HG03064 (cell line): ENCODE data around the gene CHST3.

ENCODE experiments used
- ATAC-seq: cut with Tn5 transposase; IDR thresholded peaks from one replicate; pipeline ENCODE4 v1.9.1; 2021; ENCODE audit warnings: low read depth; ENCODE audit not compliant: unreplicated experiment

Gene CHST3

DNA sequence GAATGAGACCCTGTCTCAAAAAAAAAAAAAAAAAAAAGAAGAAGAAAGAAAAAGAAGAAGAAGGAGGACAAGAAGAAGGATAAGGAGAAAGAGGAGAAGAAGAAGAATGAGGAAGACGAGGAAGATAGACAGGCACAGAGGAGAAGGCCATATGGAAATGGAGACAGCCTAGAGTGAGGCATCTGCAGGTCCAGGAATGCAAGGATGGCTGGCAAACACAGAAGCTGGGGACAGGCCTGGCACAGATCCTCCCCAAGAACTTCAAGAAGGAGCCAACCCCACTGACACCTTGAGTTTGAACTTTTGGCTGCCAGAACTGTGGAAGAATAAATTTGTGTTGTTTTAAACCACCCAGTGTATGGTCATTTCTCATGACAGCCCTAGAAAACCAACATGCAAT is 85.3 kb downstream of the CHST3 start:
- ATAC-seq: no peak

GRCh38 chr10:72049969-72050781 is 86.0 kb downstream of the CHST3 start:
- no peak for ATAC-seq

GRCh38 chr10:72050873-72051272 is 86.7 kb downstream of the CHST3 start:
- ATAC-seq: no peak

- no peak for ATAC-seq
Measured at GRCh38 chr10:72053690-72054089, 89.5 kb downstream of the CHST3 start.

GRCh38 chr10:72056113-72056512 is 91.9 kb downstream of the CHST3 start:
- ATAC-seq: no peak

DNA sequence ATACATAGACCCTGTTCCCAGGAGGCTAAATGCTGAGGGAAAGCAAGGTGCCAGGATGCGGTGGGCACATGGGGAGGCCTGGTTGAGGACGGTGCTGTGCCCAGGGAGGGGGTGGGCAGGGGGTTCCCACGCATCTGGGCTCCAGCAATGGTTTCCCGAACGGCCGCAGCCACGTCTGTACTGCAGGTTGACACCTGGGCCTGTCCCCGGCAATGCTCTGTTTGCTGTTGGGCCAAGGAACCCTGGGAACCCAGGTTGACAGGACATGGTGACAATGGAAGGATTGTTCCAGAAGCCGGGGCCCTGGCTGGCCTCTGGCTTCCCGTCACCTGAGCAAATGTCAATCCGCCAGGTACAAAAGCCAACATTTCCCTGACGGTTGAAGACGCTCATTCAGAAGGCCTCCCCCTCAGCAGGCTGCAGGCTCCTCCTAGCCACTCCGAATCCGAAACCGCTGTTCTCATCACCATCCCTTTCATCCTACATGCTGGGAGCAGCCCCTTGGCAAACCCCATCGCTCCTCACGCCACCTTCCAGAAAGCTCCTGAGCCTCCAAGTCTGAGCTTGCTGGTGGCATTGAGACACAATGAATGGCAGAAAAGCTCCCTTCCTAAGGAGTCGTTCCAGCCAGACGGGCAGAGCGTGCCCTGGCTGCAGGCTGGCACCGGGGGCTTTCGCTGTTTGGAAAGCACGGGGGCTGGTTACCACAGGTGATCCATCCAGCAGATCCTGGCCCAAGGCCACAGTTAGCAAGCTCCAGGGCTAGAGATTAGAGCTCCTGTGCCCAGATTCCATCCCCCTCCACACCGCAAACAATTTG is 92.9 kb downstream of the CHST3 start:
- no peak for ATAC-seq

DNA sequence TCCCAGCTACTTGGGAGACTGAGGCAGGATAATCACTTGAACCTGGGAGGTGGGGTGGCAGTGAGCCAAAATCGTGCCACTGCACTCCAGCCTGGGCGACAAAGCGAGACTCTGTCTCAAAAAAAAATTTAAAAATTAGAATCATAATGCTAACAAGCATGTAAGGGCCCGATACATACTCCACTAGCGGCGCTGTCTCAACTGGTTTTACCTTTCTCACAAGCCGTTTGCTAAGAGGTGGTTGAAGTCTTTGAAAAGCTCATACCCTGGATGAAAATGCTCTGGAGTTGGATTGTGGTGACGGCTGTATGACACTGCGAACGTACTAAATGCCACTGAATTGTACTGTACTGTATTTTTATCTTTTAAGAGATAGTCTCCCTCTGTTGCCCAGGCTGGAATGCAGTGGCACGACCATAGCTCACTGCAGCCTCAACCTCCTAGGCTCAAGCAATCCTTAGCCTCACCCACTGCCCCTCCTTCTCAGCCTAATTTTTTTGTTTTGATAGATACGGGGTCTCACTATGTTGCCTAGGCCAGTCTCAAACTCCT is 94.2 kb downstream of the CHST3 start:
- no peak for ATAC-seq

DNA sequence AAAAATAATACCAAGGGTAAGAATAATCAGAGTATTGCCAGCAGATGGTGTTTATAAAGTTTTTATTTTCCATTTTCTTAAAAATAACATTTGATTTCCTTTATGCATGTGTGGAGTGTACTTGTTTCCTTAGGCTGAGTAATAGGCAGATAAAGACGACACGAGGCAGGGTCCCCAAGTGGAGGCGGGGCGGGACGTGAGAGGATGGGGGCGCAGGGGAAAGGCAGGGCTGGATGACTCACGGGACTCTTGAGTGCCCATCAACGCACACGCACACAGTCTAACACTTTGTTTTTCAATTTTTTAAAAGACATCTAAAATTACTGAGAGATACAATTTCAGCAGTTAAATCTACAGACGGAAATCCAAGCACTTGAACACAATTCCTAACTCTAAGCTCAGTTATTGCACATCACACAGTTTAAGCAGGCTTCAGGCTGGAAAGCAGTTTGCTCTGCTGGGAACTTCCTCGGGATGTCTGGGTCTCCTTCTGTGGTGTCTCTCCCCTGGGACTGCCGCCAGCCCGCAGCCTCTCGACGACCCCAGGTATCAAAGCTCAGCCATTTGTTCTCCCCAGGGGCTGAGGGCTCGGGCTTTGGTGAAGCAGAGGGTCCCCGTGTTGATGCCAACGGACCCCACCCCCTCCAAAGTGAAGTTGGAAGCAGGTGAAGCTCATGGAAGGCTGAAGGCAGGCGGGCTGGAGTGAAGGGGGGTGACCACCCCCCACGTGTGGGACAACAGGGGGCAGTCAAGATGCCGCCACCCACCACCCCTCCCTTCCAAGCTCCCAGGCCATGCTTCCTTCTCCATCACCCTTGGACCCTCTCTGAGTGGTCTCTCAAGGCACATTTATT is 95.0 kb downstream of the CHST3 start:
- no peak for ATAC-seq

- no peak for ATAC-seq
Measured at GRCh38 chr10:72059843-72060822, 95.9 kb downstream of the CHST3 start.

DNA sequence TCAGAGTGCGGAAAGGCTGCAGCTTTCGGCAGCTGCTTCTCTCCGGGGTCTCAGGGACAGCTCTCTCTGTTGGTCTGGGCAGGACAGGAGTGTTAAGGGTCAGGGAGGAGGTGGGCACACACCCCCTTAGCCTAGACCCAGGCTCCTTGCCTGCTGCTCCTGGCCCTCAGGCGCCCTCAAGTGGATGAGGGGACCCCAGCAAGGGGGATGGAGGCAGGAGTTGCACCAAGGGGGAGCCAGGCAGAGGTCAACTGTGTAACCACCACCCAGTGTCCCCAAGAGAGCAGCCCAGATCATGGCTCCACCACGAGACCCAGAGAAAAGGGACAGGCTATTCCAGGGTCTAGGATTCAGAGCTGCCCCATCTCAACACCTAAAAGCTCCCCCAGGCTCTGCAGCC is 97.3 kb downstream of the CHST3 start:
- ATAC-seq: no peak

GRCh38 chr10:72061930-72062329 is 97.7 kb downstream of the CHST3 start:
- no peak for ATAC-seq

- ATAC-seq: no peak
Measured at GRCh38 chr10:72062382-72062781, 98.2 kb downstream of the CHST3 start.
